ENCODE data around the gene EPS15.
"Not testable (repeated sequence)": the region's sequence is repeated elsewhere in the genome, so short reads cannot be mapped to it uniquely, and the experiment has no call there.

Gene EPS15

DNA sequence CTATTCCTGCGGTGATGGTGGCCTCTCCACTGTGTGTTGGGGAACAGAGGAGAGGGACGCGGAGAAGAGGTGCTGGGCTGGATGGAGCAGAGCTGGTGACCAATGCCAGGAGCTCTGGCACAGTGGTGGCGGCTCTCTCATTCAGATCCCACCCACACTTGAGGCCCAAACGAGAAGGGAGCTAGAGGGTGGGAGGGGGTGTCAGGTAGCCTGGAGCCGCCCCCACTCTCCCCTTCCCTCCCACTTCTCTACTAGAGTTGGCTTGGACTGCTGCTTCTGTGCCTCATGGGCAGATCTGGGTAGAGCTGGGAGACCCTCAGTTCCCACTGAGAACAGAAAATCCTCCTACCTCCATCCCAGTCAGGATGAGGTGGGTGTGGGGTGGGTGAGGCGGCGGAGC lies 192.2 kb downstream of the EPS15 start:
- Mint-ChIP-seq H3K27me3 (peaks cover 35% of the 10 kb centered on the region), H3K9me3 (no peaks in the 10 kb centered on the region), H3K4me1 (peaks cover 13% of the 10 kb centered on the region), H3K36me3 (no peaks in the 10 kb centered on the region), H3K4me3 (no peak overlapping the region), H3K27ac (no peak overlapping the region)
- no peak for ATAC-seq

DNA sequence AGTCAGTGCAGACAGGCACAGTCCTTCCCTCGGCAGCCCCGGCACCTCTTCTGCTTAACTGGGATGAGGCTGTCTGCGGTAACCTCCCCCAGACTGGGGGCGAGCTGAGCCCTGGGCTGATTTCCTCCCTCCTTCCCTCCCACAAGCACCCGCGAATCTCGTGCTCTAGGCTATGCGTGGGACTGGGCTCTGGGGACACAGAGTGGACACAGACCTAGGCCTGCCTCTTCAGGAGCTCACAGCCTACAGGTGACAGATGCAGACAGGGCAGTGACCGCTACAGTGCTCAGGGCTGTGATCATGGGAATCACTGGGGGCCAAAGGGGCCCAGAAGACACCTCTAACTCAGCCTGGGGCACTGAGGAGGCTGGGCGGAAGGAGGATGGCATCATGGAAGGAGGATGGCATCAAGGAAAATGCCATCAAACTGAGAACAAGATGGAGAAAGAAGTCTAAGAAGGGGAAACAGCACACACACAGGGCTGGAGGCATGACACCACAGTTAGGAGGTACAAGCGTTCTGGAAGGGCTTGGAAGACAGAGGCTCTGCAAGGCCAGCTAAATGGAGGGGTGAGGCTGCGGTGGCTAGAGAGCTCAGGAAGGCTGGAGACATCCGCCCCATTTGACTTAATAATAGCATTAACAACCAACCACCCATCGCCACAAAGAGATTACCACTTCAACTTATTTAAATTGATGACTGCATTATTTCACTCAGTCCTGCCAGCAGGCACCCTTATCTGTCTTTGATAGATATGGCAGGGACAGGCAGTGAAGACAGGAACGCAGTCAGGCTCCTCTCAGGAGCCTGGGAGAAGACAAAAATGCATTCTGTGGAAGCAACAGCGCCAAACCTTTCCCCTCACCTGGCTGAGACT lies 192.9 kb downstream of the EPS15 start:
- H3K4me3 Mint-ChIP-seq = no peak overlapping the region
- H3K27me3 Mint-ChIP-seq = peaks cover 27% of the 10 kb centered on the region
- no peaks in the 10 kb centered on the region for H3K36me3 Mint-ChIP-seq

DNA sequence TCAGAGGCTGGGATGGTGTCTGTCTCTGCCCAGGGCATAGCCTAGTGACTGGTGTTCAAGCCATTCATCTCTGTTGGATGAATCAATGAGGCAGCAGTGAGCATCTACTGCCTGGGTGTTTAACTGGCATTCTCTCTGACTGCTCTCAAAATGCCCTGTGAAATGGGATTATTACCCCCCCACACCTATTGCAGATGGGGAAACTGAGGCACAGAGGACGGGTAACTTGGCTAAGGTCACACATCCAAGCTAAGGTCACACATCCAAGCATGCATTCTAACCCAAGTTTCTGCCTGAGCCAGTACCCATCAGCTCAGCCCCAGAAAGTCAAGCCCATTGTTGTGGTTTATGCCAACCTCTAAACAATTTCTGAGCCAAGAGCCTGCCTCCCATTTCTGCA lies 193.7 kb downstream of the EPS15 start:
- H3K4me3 Mint-ChIP-seq = no peak overlapping the region
- no peaks in the 10 kb centered on the region for H3K4me1 Mint-ChIP-seq
- H3K9me3 Mint-ChIP-seq = no peaks in the 10 kb centered on the region
- no peaks in the 10 kb centered on the region for H3K36me3 Mint-ChIP-seq
- H3K27ac Mint-ChIP-seq = no peak overlapping the region
- H3K27me3 Mint-ChIP-seq = peaks cover 20% of the 10 kb centered on the region
- ATAC-seq = no peak

More for the DNA sequence above, 192.9 kb downstream of the EPS15 start:
- Mint-ChIP-seq H3K9me3 (no peaks in the 10 kb centered on the region), H3K27ac (no peak overlapping the region), H3K4me1 (peaks cover 7% of the 10 kb centered on the region)
- no peak for ATAC-seq

GRCh38 chr1:51325011-51325385 lies 194.1 kb downstream of the EPS15 start:
- not testable (repeated sequence) for H3K4me3 Mint-ChIP-seq, H3K36me3 Mint-ChIP-seq, ATAC-seq, H3K4me1 Mint-ChIP-seq, H3K27ac Mint-ChIP-seq, H3K9me3 Mint-ChIP-seq
- peaks cover 19% of the 10 kb centered on the region for H3K27me3 Mint-ChIP-seq

- no peaks in the 10 kb centered on the region for H3K4me1 Mint-ChIP-seq
Measured at GRCh38 chr1:51324251-51325010, 194.6 kb downstream of the EPS15 start.

GRCh38 chr1:51323778-51324177 lies 195.3 kb downstream of the EPS15 start:
- no peak for ATAC-seq
- H3K4me1 Mint-ChIP-seq = no peaks in the 10 kb centered on the region
- H3K4me3 Mint-ChIP-seq = no peak overlapping the region
- H3K36me3 Mint-ChIP-seq = no peaks in the 10 kb centered on the region
- H3K27me3 Mint-ChIP-seq = peaks cover 9% of the 10 kb centered on the region
- no peak overlapping the region for H3K27ac Mint-ChIP-seq
- no peaks in the 10 kb centered on the region for H3K9me3 Mint-ChIP-seq

More at GRCh38 chr1:51324251-51325010, 194.6 kb downstream of the EPS15 start:
- H3K27me3 Mint-ChIP-seq = peaks cover 15% of the 10 kb centered on the region
- no peaks in the 10 kb centered on the region for H3K36me3 Mint-ChIP-seq
- no peak overlapping the region for H3K27ac Mint-ChIP-seq
- no peak for ATAC-seq
- no peaks in the 10 kb centered on the region for H3K9me3 Mint-ChIP-seq
- H3K4me3 Mint-ChIP-seq = no peak overlapping the region

DNA sequence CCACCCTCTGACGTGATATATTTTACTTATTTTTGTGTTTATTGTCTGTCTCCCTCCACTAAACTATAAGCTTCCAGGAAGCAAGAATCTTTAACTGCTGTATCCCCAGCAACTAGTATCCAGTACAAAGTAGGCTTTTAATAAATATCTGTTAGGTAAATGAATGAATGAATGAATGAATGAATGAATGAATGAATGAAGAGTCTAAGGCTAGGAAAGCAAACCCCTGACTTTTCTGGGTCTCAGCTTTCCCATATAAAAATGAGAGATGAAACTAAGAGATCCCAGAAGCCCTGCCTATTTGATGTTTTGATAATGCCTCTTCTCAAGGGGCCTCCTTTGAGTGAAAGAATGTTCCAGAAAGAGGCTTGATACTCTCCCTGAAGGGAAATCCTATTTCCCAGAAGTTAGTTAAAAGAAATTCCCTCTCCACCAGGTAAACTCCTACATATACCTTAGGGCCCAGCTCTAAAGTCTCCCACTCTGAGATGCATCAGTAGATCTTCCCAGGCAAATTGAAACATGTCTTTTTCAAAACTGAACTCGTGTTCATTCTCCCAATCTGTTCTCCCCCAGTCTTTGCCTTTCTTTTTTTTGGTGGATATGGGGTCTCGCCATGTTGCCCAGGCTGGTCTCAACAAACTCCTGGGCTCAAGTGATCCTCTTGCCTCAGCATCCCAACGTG lies 196.5 kb downstream of the EPS15 start:
- no peaks in the 10 kb centered on the region for H3K27me3 Mint-ChIP-seq
- no peak overlapping the region for H3K27ac Mint-ChIP-seq
- no peaks in the 10 kb centered on the region for H3K4me1 Mint-ChIP-seq
- H3K36me3 Mint-ChIP-seq = no peaks in the 10 kb centered on the region
- ATAC-seq = no peak
- H3K4me3 Mint-ChIP-seq = no peak overlapping the region
- no peaks in the 10 kb centered on the region for H3K9me3 Mint-ChIP-seq

DNA sequence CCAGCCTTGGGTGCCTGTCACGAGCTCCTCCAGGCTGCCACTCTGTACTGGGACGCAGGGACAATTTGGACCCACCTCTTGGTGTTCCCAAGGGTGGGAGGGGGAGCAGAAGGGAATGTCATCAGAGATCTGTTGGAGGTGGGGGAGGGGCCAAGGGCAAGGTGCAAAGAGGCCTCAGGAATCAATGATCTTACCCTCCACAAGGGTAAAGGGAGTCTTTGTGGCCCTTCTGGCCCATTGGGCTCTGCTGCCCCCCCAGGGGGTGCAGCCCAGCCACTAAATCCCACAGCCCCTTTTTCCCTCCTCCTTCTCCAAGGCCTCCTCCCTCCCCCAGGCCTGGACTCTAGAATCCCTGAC lies 197.2 kb downstream of the EPS15 start:
- Mint-ChIP-seq H3K27ac (no peak overlapping the region), H3K9me3 (no peaks in the 10 kb centered on the region), H3K36me3 (no peaks in the 10 kb centered on the region), H3K4me3 (no peak overlapping the region), H3K4me1 (no peaks in the 10 kb centered on the region), H3K27me3 (no peaks in the 10 kb centered on the region)
- no peak for ATAC-seq

DNA sequence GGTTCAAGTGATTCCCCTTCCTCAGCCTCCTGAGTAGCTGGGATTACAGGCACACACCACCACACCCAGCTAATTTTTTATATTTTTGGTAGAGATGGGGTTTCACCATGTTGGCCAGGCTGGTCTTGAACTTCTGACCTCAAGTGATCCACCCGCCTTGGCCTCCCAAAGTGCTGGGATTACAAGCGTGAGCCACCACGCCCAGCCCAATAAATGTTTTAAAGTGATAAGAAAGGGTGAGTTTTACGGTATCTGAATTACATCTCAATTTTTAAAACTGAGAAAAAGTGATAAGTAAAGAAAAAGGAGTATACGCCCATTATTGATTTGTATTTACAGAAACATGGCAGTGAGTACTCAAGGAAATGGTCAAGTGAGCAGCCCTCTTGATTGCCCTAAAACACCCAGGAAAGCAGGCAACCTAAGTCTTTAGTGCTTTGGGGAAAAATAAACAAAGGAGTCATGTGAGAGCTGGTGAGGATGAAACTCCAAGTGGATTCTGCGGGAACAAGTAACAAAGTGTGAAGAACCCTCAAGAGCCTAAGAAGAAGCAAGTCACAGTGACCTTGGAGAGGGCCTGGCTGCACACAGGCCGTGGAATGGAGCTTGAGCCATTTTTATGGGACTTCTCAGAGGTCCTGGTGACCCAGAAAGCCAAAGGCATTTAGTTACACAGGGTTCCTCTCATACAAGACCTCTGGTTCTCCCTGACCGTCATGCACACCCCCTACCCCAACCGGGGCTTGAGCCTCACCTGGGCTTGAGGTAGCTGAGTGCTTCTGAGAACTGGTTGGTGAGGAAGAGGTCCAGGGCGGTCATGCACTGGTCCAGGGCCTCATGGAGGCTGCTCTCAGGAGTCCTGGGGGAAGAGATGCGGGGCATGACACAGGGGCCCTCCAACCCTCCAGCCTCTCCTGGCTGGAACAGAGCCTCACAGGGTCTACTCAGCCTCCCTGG lies 197.8 kb downstream of the EPS15 start:
- H3K9me3 Mint-ChIP-seq = no peaks in the 10 kb centered on the region
- H3K4me1 Mint-ChIP-seq = no peaks in the 10 kb centered on the region
- H3K27ac Mint-ChIP-seq = no peak overlapping the region
- H3K36me3 Mint-ChIP-seq = no peaks in the 10 kb centered on the region
- no peaks in the 10 kb centered on the region for H3K27me3 Mint-ChIP-seq
- no peak for ATAC-seq
- H3K4me3 Mint-ChIP-seq = no peak overlapping the region

- ATAC-seq = no peak
- H3K4me3 Mint-ChIP-seq = no peak overlapping the region
- no peaks in the 10 kb centered on the region for H3K9me3 Mint-ChIP-seq
Measured at GRCh38 chr1:51317798-51318197, 201.3 kb downstream of the EPS15 start.

DNA sequence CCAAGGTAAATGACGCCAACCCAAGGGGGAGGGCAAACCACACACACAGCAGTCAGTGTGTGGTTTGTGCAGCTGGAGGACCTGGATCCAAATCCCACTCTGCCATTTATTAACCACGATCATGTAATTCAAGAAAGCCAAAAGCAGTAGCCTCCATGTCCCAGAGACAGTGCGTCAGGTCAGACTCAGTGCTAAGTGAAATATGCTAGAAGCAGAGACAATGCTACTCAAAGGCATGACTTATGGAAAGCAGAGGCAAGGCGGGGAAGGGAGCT lies 202.3 kb downstream of the EPS15 start:
- Mint-ChIP-seq H3K4me1 (no peaks in the 10 kb centered on the region), H3K36me3 (no peaks in the 10 kb centered on the region), H3K4me3 (no peak overlapping the region), H3K9me3 (no peaks in the 10 kb centered on the region), H3K27me3 (no peaks in the 10 kb centered on the region), H3K27ac (no peak overlapping the region)
- ATAC-seq = no peak

More at GRCh38 chr1:51317798-51318197, 201.3 kb downstream of the EPS15 start:
- no peaks in the 10 kb centered on the region for H3K4me1 Mint-ChIP-seq
- H3K36me3 Mint-ChIP-seq = no peaks in the 10 kb centered on the region
- no peak overlapping the region for H3K27ac Mint-ChIP-seq
- H3K27me3 Mint-ChIP-seq = no peaks in the 10 kb centered on the region

DNA sequence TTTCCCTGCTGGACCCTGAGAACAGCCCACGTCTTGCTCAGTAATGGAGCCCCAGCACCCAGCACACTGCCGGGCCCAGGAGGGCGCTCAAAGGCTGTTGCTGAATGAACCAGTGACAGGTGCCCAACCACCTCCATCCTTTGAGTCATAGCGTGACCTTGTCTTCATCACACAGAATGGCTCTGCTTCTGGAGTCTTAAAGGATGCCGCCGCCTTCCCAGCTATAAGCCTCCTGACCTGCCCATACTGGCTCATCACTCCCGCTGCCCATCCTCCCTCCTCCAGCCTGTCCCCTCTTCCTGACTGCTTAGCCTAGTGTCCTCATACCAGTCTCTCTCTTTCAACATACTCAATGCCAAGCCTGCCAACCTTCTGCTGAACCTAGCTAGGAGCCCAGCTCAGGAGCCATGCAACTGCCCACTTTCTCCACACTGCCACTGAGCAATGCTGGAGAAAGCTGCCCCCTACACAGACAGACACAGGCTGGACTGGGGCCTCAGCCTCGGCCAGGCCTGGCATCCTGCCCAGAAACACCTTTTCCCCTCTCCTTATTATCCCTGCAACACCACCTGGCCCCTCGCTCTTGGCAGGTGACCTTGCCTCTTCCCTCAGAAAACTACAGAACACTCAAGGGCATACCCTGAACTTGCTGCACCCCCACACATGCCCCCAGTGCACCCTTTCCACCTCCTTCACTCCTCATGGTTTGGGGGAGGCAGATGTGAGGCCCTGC lies 202.8 kb downstream of the EPS15 start:
- H3K4me1 Mint-ChIP-seq = peaks cover 3% of the 10 kb centered on the region
- no peak overlapping the region for H3K4me3 Mint-ChIP-seq
- H3K27ac Mint-ChIP-seq = no peak overlapping the region
- no peaks in the 10 kb centered on the region for H3K9me3 Mint-ChIP-seq
- H3K36me3 Mint-ChIP-seq = no peaks in the 10 kb centered on the region
- H3K27me3 Mint-ChIP-seq = no peaks in the 10 kb centered on the region
- ATAC-seq = no peak

DNA sequence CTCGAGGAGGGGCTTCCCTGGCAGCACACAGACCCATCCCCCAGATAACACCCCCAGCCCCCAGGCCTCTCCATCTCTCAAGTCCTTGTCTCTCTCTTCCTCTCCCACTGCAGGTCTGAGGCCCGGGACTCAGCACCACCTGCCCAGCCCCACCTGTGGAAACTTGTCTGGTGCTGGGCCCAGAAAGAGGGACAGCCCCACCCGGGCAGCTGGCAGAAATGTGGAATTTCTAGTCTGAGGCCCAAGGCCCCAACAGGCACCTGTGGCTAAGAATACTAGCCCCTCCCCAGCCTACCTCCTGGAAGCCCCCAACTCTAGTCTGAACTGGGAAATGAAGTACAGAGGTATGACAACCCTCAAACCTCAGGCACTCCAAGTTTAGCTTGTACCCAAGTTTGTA lies 204.1 kb downstream of the EPS15 start:
- no peaks in the 10 kb centered on the region for H3K36me3 Mint-ChIP-seq
- H3K4me1 Mint-ChIP-seq = peaks cover 11% of the 10 kb centered on the region
- H3K27ac Mint-ChIP-seq = no peak overlapping the region
- no peak for ATAC-seq
- H3K4me3 Mint-ChIP-seq = no peak overlapping the region
- no peaks in the 10 kb centered on the region for H3K9me3 Mint-ChIP-seq
- H3K27me3 Mint-ChIP-seq = no peaks in the 10 kb centered on the region

GRCh38 chr1:51313961-51314777 lies 204.9 kb downstream of the EPS15 start:
- ATAC-seq = no peak
- no peak overlapping the region for H3K27ac Mint-ChIP-seq
- no peaks in the 10 kb centered on the region for H3K36me3 Mint-ChIP-seq
- H3K9me3 Mint-ChIP-seq = no peaks in the 10 kb centered on the region
- H3K4me3 Mint-ChIP-seq = no peak overlapping the region
- H3K4me1 Mint-ChIP-seq = peaks cover 11% of the 10 kb centered on the region
- no peaks in the 10 kb centered on the region for H3K27me3 Mint-ChIP-seq

All from stimulated activated memory B cell treated with anti-CD40 and anti-IgM and Interleukin-4, amounts not matched to agents 10 μg/mL and 1 μg/mL and 100 μg/mL, for 72 hours (primary cell).